ENCODE measurements around the gene VTA1.

Gene VTA1

DNA sequence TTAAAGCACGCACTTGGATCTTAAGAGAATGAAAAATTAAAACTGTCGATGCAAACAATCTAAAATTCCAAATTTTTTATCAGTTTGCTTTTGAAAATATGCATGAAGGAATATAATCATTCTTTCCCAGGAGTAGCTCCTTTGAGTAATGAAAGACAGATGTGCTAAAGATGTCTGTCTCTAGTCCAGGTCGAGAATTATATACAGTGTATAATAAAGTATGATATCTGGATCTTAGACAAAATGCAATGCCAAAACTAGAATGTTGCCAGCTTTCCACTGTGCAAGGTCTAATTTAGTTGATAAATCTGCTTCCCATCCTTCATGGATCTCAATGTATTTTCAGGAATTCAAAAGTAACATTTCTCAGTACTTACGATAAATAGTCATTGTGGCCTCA is 89.6 kb downstream of the VTA1 start:
- no peak overlapping the region for H3K27ac ChIP-seq
- TF ChIP-seq, protein P1, sequence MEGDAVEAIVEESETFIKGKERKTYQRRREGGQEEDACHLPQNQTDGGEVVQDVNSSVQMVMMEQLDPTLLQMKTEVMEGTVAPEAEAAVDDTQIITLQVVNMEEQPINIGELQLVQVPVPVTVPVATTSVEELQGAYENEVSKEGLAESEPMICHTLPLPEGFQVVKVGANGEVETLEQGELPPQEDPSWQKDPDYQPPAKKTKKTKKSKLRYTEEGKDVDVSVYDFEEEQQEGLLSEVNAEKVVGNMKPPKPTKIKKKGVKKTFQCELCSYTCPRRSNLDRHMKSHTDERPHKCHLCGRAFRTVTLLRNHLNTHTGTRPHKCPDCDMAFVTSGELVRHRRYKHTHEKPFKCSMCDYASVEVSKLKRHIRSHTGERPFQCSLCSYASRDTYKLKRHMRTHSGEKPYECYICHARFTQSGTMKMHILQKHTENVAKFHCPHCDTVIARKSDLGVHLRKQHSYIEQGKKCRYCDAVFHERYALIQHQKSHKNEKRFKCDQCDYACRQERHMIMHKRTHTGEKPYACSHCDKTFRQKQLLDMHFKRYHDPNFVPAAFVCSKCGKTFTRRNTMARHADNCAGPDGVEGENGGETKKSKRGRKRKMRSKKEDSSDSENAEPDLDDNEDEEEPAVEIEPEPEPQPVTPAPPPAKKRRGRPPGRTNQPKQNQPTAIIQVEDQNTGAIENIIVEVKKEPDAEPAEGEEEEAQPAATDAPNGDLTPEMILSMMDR (conservative IDR thresholded peaks at IDR 0.05), result no peak

- TF ChIP-seq, protein P1 (conservative IDR thresholded peaks at IDR 0.05), result no peak
- H3K27ac ChIP-seq, result no peak overlapping the region
These were observed 91.8 kb downstream of the VTA1 start for GRCh38 chr6:142238881-142239280.

DNA sequence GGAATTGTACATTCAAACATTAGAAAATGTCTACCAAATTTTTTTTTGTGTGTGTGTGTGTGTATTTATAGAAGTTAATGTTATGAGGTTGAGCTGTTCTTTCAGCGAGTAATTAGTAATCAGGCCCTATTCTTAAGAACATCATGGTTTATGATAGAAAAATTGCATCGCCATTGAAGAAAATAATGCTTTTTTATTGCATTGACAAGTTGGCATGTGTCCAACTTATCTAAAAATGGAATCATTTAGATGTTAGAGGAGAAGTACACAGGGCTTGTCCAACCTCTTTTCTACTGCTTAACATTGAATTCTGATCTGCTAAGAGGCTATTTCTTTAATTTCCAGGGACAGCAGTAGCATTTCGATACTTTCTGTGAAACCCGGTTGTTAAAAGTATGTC is 93.1 kb downstream of the VTA1 start:
- TF ChIP-seq, protein P1 (conservative IDR thresholded peaks at IDR 0.05), result no peak
- no peak overlapping the region for H3K27ac ChIP-seq

GRCh38 chr6:142241061-142241460 is 94.0 kb downstream of the VTA1 start:
- no peak overlapping the region for H3K27ac ChIP-seq
- TF ChIP-seq, protein P1 (conservative IDR thresholded peaks at IDR 0.05), result no peak

DNA sequence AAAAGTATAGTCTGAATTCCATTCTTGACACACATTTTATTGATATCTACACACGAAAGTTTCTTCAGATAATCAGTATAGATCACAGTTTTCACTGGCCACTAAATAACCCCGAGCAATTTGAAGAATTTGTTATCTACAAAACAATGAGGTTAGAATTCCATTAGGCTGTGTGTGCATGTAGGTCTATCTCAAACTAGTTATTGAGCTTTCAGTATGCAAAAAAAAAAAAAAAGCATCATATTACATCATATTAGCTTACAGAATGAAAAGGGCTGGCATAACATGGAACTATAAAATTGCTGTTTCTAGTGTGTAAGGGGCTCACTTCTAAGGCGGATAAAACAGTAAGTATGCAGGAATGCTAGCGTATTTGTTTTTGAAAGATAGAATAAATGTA is 95.2 kb downstream of the VTA1 start:
- H3K27ac ChIP-seq, result no peak overlapping the region
- TF ChIP-seq, protein P1 (conservative IDR thresholded peaks at IDR 0.05), result no peak

GRCh38 chr6:142246960-142247359 is 99.9 kb downstream of the VTA1 start:
- TF ChIP-seq, protein P1 (conservative IDR thresholded peaks at IDR 0.05), result no peak
- H3K27ac ChIP-seq, result no peak overlapping the region

- TF ChIP-seq, protein P1 (conservative IDR thresholded peaks at IDR 0.05), result no peak
- H3K27ac ChIP-seq, result no peak overlapping the region
These were observed 102.2 kb downstream of the VTA1 start for GRCh38 chr6:142249266-142249665.
